NCI-H1092 treated with DMSO at 0.1 percent for 48 hours (cell line): Measurements from ENCODE around the gene SHE.
"Not testable (repeated sequence)": the region's sequence is repeated elsewhere in the genome, so short reads cannot be mapped to it uniquely, and the experiment has no call there.

Experiments
- DNase-seq: peaks from one replicate; lab custom pipeline; 2025; lab: John Stamatoyannopoulos, UW

SHE gene

GRCh38 chr1:154502066-154502743 lies at the start of gene SHE, which contains the start of gene TDRD10:
SHE (minus strand) TSS chr1:154502412; CDS start chr1:154502026, 386 bp downstream.
TDRD10 (plus strand) TSS chr1:154502219; CDS start chr1:154506904, 4,685 bp downstream.
- DNase-seq: no peak

- no peak for DNase-seq
Observed at GRCh38 chr1:154551474-154551873, 49.3 kb upstream of the SHE start.

GRCh38 chr1:154550657-154551056 lies 48.4 kb upstream of the SHE start:
- no peak for DNase-seq

- DNase-seq: no peak
Observed at GRCh38 chr1:154550070-154550469, 47.9 kb upstream of the SHE start.

GRCh38 chr1:154549202-154549770 lies 47.1 kb upstream of the SHE start:
- DNase-seq: no peak

- DNase-seq: no peak
Observed at GRCh38 chr1:154548028-154548427, 45.8 kb upstream of the SHE start.

GRCh38 chr1:154547105-154547732 lies 45.0 kb upstream of the SHE start:
- DNase-seq: no peak

GRCh38 chr1:154546264-154547063 lies 44.3 kb upstream of the SHE start:
- DNase-seq: peak; percentile 43

- DNase-seq: no peak
Observed at GRCh38 chr1:154541231-154541630, 39.0 kb upstream of the SHE start.

- no peak for DNase-seq
Observed at GRCh38 chr1:154539486-154540483, 37.6 kb upstream of the SHE start.

GRCh38 chr1:154536570-154536969 lies 34.4 kb upstream of the SHE start:
- DNase-seq: no peak

GRCh38 chr1:154533952-154534844 lies 32.0 kb upstream of the SHE start:
- DNase-seq: peak; percentile 51

- DNase-seq: not testable (repeated sequence)
Observed at GRCh38 chr1:154531950-154532349, 29.7 kb upstream of the SHE start.

GRCh38 chr1:154529308-154529707 lies 27.1 kb upstream of the SHE start:
- no peak for DNase-seq

- DNase-seq: no peak
Observed at GRCh38 chr1:154527192-154527591, 25.0 kb upstream of the SHE start.

GRCh38 chr1:154524881-154525280 lies 22.7 kb upstream of the SHE start:
- DNase-seq: no peak

GRCh38 chr1:154521695-154522094 lies 19.5 kb upstream of the SHE start:
- peak; percentile 8 for DNase-seq

GRCh38 chr1:154520333-154520732 lies 18.1 kb upstream of the SHE start:
- DNase-seq: no peak

GRCh38 chr1:154519591-154519991 lies 17.4 kb upstream of the SHE start:
- DNase-seq: no peak

GRCh38 chr1:154517661-154518060 lies 15.4 kb upstream of the SHE start:
- DNase-seq: no peak
